Measurements from ENCODE around the gene PPP1R8. TPM values are rescaled to one million over a fixed set of nuclear protein-coding genes. Genes with fewer than 3 reads are reported as not detected.

PPP1R8 gene
- total and polyA plus RNA-seq, 2 of the 8 experiments (the other 6 are each of a cell fraction or from before 2014, with no cell fraction given): 33.4 to 51.8 TPM

DNA sequence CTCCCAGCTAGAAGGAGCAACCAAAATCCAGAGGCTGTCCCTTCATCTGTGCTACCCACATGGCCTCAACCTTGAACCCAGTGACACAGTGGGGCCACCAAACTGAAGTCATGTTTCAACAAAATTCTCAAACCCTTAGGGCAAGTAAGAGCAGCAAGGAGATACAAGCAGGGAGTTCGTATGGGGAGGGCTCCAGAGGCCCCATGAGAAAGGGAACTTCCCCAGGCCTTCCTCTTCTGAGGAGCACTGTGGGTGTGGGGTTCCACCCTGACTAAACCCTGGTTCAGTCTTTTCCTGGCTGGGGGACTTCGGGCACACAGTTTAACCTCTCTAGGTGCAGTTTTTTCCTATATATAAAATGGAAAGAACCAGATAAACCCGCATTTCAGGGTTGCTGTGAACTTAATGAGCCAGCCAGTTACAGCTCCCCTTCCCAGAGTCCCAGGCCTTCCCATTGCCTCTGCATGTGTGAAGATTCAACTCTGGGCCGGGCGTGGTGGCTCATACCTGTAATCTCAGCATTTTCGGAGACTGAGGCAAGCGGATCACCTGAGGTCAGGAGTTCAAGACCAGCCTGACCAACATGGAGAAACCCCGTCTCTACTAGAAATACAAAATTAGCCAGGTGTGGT, 33.8 kb downstream of the PPP1R8 start:
- no peaks in the 10 kb centered on the region for H3K79me2 ChIP-seq (ENCODE audit: control insufficient read depth in 1 of 2, insufficient read depth in 2 of 2, low read length in 2 of 2)
- H2BK120ac ChIP-seq (replicated peaks; ENCODE audit: low read depth, low read length): no peak overlapping the region
- ChIA-PET CTCF (ENCODE audit: partially characterized antibody) (no interaction called here), POLR2A (ENCODE audit: partially characterized antibody) (interaction anchor here (0.7 to 1.3 kb wide), 3 partner anchors 13 to 139 kb away, joined by 3 to 4 read pairs (median 3); partner anchors contain the start of gene SMPDL3B)
- H3K56ac ChIP-seq (replicated peaks; ENCODE audit: insufficient read length, low read depth, low read length): no peak overlapping the region
- no peaks in the 10 kb centered on the region for H3K36me3 ChIP-seq (ENCODE audit: control insufficient read depth in 2 of 4, insufficient read depth in 4 of 4, low read length in 3 of 4)
- WGBS, 2 experiments (ENCODE audit: extremely low coverage in 1 of 2, insufficient coverage in 1 of 2, insufficient read length in 1 of 2, insufficient replicate concordance in 2 of 2, low coverage in 1 of 2, low lambda C conversion rate in 2 of 2, missing lambda C conversion rate in 1 of 2): 90% methylated on average over 8 of the region's 8 CpGs; no CpG with 5 or more reads in 1 of the 2 experiments
- FAIRE-seq (no peak), DNase-seq (ENCODE audit: low read depth in 1 of 2, low spot score in 2 of 2) (no peak)
- H4K91ac ChIP-seq (replicated peaks; ENCODE audit: insufficient read length, low read length): no peak overlapping the region
- H3K9ac ChIP-seq (replicated peaks in 1 of 4; ENCODE audit: extremely low read depth in 1 of 4, low read depth in 3 of 4, low read length in 3 of 4): no peak overlapping the region
- no peaks in the 10 kb centered on the region for H3K79me1 ChIP-seq (ENCODE audit: low read depth, low read length)
- no peak overlapping the region for H3K23ac ChIP-seq (ENCODE audit: insufficient read length)
- peak overlapping the region; percentile 21; the same call in 1 of the 2 replicates for H2AFZ ChIP-seq (ENCODE audit: low read length)
- H4K5ac ChIP-seq (ENCODE audit: insufficient read length, low read depth, low read length): no peak overlapping the region
- H2BK12ac ChIP-seq (ENCODE audit: low read depth, low read length): no peak overlapping the region
- H2AK5ac ChIP-seq (ENCODE audit: low read depth, low read length): no peak overlapping the region
- H3K27me3 ChIP-seq (replicated peaks in 1 of 4; ENCODE audit: control insufficient read depth in 3 of 4, extremely low read depth in 1 of 4, insufficient read depth in 3 of 4, low read length in 3 of 4): no peaks in the 10 kb centered on the region
- no peak overlapping the region for H3K4me3 ChIP-seq (ENCODE audit: extremely low read depth in 1 of 4, insufficient read depth in 2 of 4, low read depth in 3 of 4, low read length in 4 of 4)
- no peak overlapping the region for H3K18ac ChIP-seq (ENCODE audit: extremely low read depth, low read length)
- no peaks in the 10 kb centered on the region for H3K9me3 ChIP-seq (ENCODE audit: insufficient read depth in 2 of 2, low read depth in 1 of 2, low read length in 1 of 2)
- no peak for TF ChIP-seq GABPA (IDR thresholded peaks at IDR 0.05; ENCODE audit: borderline replicate concordance, insufficient read depth, low read length)
- TF ChIP-seq, protein P1, sequence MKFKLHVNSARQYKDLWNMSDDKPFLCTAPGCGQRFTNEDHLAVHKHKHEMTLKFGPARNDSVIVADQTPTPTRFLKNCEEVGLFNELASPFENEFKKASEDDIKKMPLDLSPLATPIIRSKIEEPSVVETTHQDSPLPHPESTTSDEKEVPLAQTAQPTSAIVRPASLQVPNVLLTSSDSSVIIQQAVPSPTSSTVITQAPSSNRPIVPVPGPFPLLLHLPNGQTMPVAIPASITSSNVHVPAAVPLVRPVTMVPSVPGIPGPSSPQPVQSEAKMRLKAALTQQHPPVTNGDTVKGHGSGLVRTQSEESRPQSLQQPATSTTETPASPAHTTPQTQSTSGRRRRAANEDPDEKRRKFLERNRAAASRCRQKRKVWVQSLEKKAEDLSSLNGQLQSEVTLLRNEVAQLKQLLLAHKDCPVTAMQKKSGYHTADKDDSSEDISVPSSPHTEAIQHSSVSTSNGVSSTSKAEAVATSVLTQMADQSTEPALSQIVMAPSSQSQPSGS (IDR thresholded peaks at IDR 0.05; ENCODE audit: low read length): no peak
- TF ChIP-seq, protein P2, sequence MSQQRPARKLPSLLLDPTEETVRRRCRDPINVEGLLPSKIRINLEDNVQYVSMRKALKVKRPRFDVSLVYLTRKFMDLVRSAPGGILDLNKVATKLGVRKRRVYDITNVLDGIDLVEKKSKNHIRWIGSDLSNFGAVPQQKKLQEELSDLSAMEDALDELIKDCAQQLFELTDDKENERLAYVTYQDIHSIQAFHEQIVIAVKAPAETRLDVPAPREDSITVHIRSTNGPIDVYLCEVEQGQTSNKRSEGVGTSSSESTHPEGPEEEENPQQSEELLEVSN (IDR thresholded peaks at IDR 0.05): no peak
- no peak for TF ChIP-seq CTBP2 (IDR thresholded peaks at IDR 0.05; ENCODE audit: borderline replicate concordance, insufficient read depth, insufficient read length, low read length)
- TF ChIP-seq, protein P3, sequence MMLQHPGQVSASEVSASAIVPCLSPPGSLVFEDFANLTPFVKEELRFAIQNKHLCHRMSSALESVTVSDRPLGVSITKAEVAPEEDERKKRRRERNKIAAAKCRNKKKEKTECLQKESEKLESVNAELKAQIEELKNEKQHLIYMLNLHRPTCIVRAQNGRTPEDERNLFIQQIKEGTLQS (IDR thresholded peaks at IDR 0.05; ENCODE audit: insufficient read depth, low read depth, low read length): no peak
- TF ChIP-seq BACH1 (IDR thresholded peaks at IDR 0.05; ENCODE audit: low read length): no peak
- no peak for TF ChIP-seq TBP (IDR thresholded peaks at IDR 0.05; ENCODE audit: low read depth, low read length)
- TF ChIP-seq SAP30 (IDR thresholded peaks at IDR 0.05; ENCODE audit: insufficient read depth, insufficient replicate concordance, low read length): no peak
- H2BK20ac ChIP-seq (ENCODE audit: low read length): no peak overlapping the region
- H3K27ac ChIP-seq (ENCODE audit: low read depth, low read length): no peak overlapping the region
- H3K4me1 ChIP-seq (replicated peaks in 1 of 4; ENCODE audit: control insufficient read depth in 3 of 4, insufficient read depth in 4 of 4, low read length in 3 of 4): peaks cover 0 to 7% (median 0%) of the 10 kb centered on the region in 4 experiments; a peak in 2 of 7 replicates
- H3K4ac ChIP-seq (replicated peaks; ENCODE audit: insufficient read length, low read depth, low read length): no peak overlapping the region
- no peak overlapping the region for H2BK5ac ChIP-seq (ENCODE audit: low read depth, low read length)
- H3K23me2 ChIP-seq (ENCODE audit: low read depth, low read length): no peaks in the 10 kb centered on the region
- H4K20me1 ChIP-seq (replicated peaks in 1 of 2; ENCODE audit: control insufficient read depth in 1 of 2, insufficient read depth in 2 of 2, low read length in 2 of 2): no peaks in the 10 kb centered on the region
- H4K8ac ChIP-seq (ENCODE audit: extremely low read depth, insufficient read depth, low read length): no peak overlapping the region
- H3K14ac ChIP-seq (ENCODE audit: insufficient read length): no peak overlapping the region
- no peak overlapping the region for H3K4me2 ChIP-seq (ENCODE audit: insufficient read depth in 1 of 2, low read depth in 2 of 2, low read length in 2 of 2)
- no peak overlapping the region for H2BK15ac ChIP-seq (ENCODE audit: low read length)

Measured in H1 (cell line).